HEK293 (cell line): ENCODE data around the gene SLC29A1.

Source experiments
- CTCF ChIP-seq: fragments of 450-650 bp; formaldehyde crosslinking; IDR thresholded peaks from 2 replicates; pipeline ENCODE4 v1.5.1; 2016; ENCODE audit warnings: missing biosample characterization, missing genetic modification characterization
- HOXA7 ChIP-seq: sonication (generic); formaldehyde crosslinking; IDR thresholded peaks from 2 replicates; pipeline ENCODE4 v1.8.1; 2022; ENCODE audit warnings: missing genetic modification reagents, borderline replicate concordance
- INSM2 ChIP-seq: fragments of 450-650 bp; formaldehyde crosslinking; IDR thresholded peaks from 2 replicates; pipeline ENCODE4 v1.5.1; 2016; ENCODE audit warnings: missing biosample characterization, missing genetic modification characterization
- KLF1 ChIP-seq: fragments of 450-650 bp; formaldehyde crosslinking; IDR thresholded peaks from 2 replicates; pipeline ENCODE4 v1.5.1; 2016; ENCODE audit warnings: missing biosample characterization, missing genetic modification characterization
- KLF17 ChIP-seq: fragments of 450-650 bp; formaldehyde crosslinking; IDR thresholded peaks from 2 replicates; pipeline ENCODE4 v1.5.1; 2016; ENCODE audit warnings: missing biosample characterization, missing genetic modification characterization
- KLF8 ChIP-seq: fragments of 450-650 bp; formaldehyde crosslinking; IDR thresholded peaks from 2 replicates; pipeline ENCODE4 v1.5.1; 2016; ENCODE audit warnings: missing biosample characterization, missing genetic modification characterization
- KLF9 ChIP-seq: fragments of 450-650 bp; formaldehyde crosslinking; IDR thresholded peaks from 2 replicates; pipeline ENCODE4 v1.5.1; 2016; ENCODE audit warnings: missing biosample characterization, missing genetic modification characterization, low read depth
- OSR2 ChIP-seq: fragments of 450-650 bp; formaldehyde crosslinking; IDR thresholded peaks from 2 replicates; pipeline ENCODE4 v1.5.1; 2016; ENCODE audit warnings: missing biosample characterization, missing genetic modification characterization
- OVOL3 ChIP-seq: fragments of 450-650 bp; formaldehyde crosslinking; IDR thresholded peaks from 2 replicates; pipeline ENCODE4 v1.5.1; 2016; ENCODE audit warnings: missing biosample characterization, missing genetic modification characterization
- REPIN1 ChIP-seq: fragments of 450-650 bp; formaldehyde crosslinking; IDR thresholded peaks from 2 replicates; pipeline ENCODE4 v1.5.1; 2017; ENCODE audit warnings: missing biosample characterization, missing genetic modification characterization, low read depth
- SCRT2 ChIP-seq: fragments of 450-650 bp; formaldehyde crosslinking; IDR thresholded peaks from 2 replicates; pipeline ENCODE4 v1.5.1; 2016; ENCODE audit warnings: missing biosample characterization, missing genetic modification characterization
- TCF7L2 ChIP-seq: IDR thresholded peaks from 2 replicates; pipeline ENCODE4 v1.6.1; 2011; ENCODE audit warnings: low read depth, mild to moderate bottlenecking, inconsistent platforms, low read length, moderate library complexity, borderline replicate concordance
- WT1 ChIP-seq: fragments of 450-650 bp; formaldehyde crosslinking; IDR thresholded peaks from 2 replicates; pipeline ENCODE4 v1.5.1; 2016; ENCODE audit warnings: missing biosample characterization, missing genetic modification characterization
- YY1 ChIP-seq: fragments of 450-650 bp; formaldehyde crosslinking; IDR thresholded peaks from 2 replicates; pipeline ENCODE4 v1.5.1; 2018; ENCODE audit warnings: missing biosample characterization, missing genetic modification characterization
- ZBTB17 ChIP-seq: fragments of 450-650 bp; formaldehyde crosslinking; IDR thresholded peaks from 2 replicates; pipeline ENCODE4 v1.5.1; 2016; ENCODE audit warnings: missing biosample characterization, missing genetic modification characterization
- ZBTB21 ChIP-seq: fragments of 450-650 bp; formaldehyde crosslinking; IDR thresholded peaks from 2 replicates; pipeline ENCODE4 v1.5.1; 2017; ENCODE audit warnings: missing biosample characterization, missing genetic modification characterization
- ZBTB8A ChIP-seq: fragments of 450-650 bp; formaldehyde crosslinking; IDR thresholded peaks from 2 replicates; pipeline ENCODE4 v1.5.1; 2016; ENCODE audit warnings: missing biosample characterization, missing genetic modification characterization
- ZNF121 ChIP-seq: fragments of 450-650 bp; formaldehyde crosslinking; IDR thresholded peaks from 2 replicates; pipeline ENCODE4 v1.5.1; 2016; ENCODE audit warnings: missing biosample characterization, missing genetic modification characterization
- ZNF133 ChIP-seq: fragments of 450-650 bp; formaldehyde crosslinking; IDR thresholded peaks from 2 replicates; pipeline ENCODE4 v1.5.1; 2016; ENCODE audit warnings: missing biosample characterization, missing genetic modification characterization
- ZNF138 ChIP-seq: fragments of 450-650 bp; formaldehyde crosslinking; IDR thresholded peaks from 2 replicates; pipeline ENCODE4 v1.5.1; 2016; ENCODE audit warnings: missing biosample characterization, missing genetic modification characterization, borderline replicate concordance
- ZNF214 ChIP-seq: fragments of 450-650 bp; formaldehyde crosslinking; IDR thresholded peaks from 2 replicates; pipeline ENCODE4 v1.5.1; 2017; ENCODE audit warnings: missing biosample characterization, mild to moderate bottlenecking, missing genetic modification characterization, borderline replicate concordance
- ZNF23 ChIP-seq: fragments of 450-650 bp; formaldehyde crosslinking; IDR thresholded peaks from 2 replicates; pipeline ENCODE4 v1.5.1; 2016; ENCODE audit warnings: missing biosample characterization, missing genetic modification characterization, borderline replicate concordance
- ZNF274 ChIP-seq, 2 experiments: fragments of 200-500 bp in 1 of 2; fragments of 450-650 bp in 1 of 2; sonication (Bioruptor generic) in 1 of 2; formaldehyde crosslinking in 1 of 2; IDR thresholded peaks; 2 replicates each; pipeline versions ENCODE4 v1.5.1 to v1.6.1; 2014 to 2016; ENCODE audit warnings: borderline replicate concordance in 1 of 2, inconsistent platforms in 1 of 2, low read length in 1 of 2, missing biosample characterization in 1 of 2, missing genetic modification characterization in 1 of 2
- ZNF350 ChIP-seq: fragments of 450-650 bp; formaldehyde crosslinking; IDR thresholded peaks from 2 replicates; pipeline ENCODE4 v1.5.0; 2017; ENCODE audit warnings: missing biosample characterization, mild to moderate bottlenecking, missing genetic modification characterization
- ZNF354C ChIP-seq: fragments of 450-650 bp; formaldehyde crosslinking; IDR thresholded peaks from 2 replicates; pipeline ENCODE4 v1.5.1; 2016; ENCODE audit warnings: missing biosample characterization, missing genetic modification characterization, low read depth, borderline replicate concordance
- ZNF391 ChIP-seq: fragments of 450-650 bp; formaldehyde crosslinking; IDR thresholded peaks from 2 replicates; pipeline ENCODE4 v1.5.1; 2016; ENCODE audit warnings: low read depth, missing biosample characterization, missing genetic modification characterization, borderline replicate concordance
- ZNF404 ChIP-seq: fragments of 450-650 bp; formaldehyde crosslinking; IDR thresholded peaks from 2 replicates; pipeline ENCODE4 v1.5.1; 2017; ENCODE audit warnings: missing biosample characterization, missing genetic modification characterization
- ZNF488 ChIP-seq: fragments of 450-650 bp; formaldehyde crosslinking; IDR thresholded peaks from 2 replicates; pipeline ENCODE4 v1.5.1; 2016; ENCODE audit warnings: missing biosample characterization, missing genetic modification characterization
- ZNF529 ChIP-seq: fragments of 450-650 bp; formaldehyde crosslinking; IDR thresholded peaks from 2 replicates; pipeline ENCODE4 v1.5.1; 2017; ENCODE audit warnings: missing genetic modification characterization, missing biosample characterization; ENCODE audit not compliant: insufficient replicate concordance
- ZNF530 ChIP-seq: fragments of 450-650 bp; formaldehyde crosslinking; IDR thresholded peaks from 2 replicates; pipeline ENCODE4 v1.5.1; 2016; ENCODE audit warnings: low read depth, missing biosample characterization, missing genetic modification characterization
- ZNF624 ChIP-seq: fragments of 450-650 bp; formaldehyde crosslinking; IDR thresholded peaks from 2 replicates; pipeline ENCODE4 v1.5.1; 2017; ENCODE audit warnings: missing biosample characterization, missing genetic modification characterization
- ZNF76 ChIP-seq: fragments of 450-650 bp; formaldehyde crosslinking; IDR thresholded peaks from 2 replicates; pipeline ENCODE4; 2016; ENCODE audit warnings: low read depth, missing biosample characterization, missing genetic modification characterization, borderline replicate concordance
- ZNF785 ChIP-seq: fragments of 450-650 bp; formaldehyde crosslinking; IDR thresholded peaks from 2 replicates; pipeline ENCODE4 v1.5.1; 2016; ENCODE audit warnings: missing biosample characterization, missing genetic modification characterization
- ZNF791 ChIP-seq: fragments of 450-650 bp; formaldehyde crosslinking; IDR thresholded peaks from 2 replicates; pipeline ENCODE4 v1.5.1; 2016; ENCODE audit warnings: missing biosample characterization, missing genetic modification characterization
- ZSCAN23 ChIP-seq: fragments of 450-650 bp; formaldehyde crosslinking; IDR thresholded peaks from 2 replicates; pipeline ENCODE4 v1.5.1; 2016; ENCODE audit warnings: missing biosample characterization, missing genetic modification characterization

Gene SLC29A1

GRCh38 chr6:44246663-44247337 lies 23.4 kb downstream of the SLC29A1 start, which contains the start of gene HSP90AB1 (continued):
- TF ChIP-seq ZNF214 (tag by site-specific recombination) (no peak), ZNF624 (tag by site-specific recombination) (peak; percentile 80; the same call in 1 of the 2 replicates), ZNF529 (tag by site-specific recombination) (no peak), KLF17 (tag by site-specific recombination) (peak; percentile 77), TCF7L2 (no peak; the same call in 1 of the 2 replicates), KLF9 (tag by site-specific recombination) (peak; percentile 9; the same call in 1 of the 2 replicates), ZNF23 (tag by site-specific recombination) (0 out of 2 replicates have a peak, but pooled peaks have one; percentile 39), OVOL3 (tag by site-specific recombination) (0 out of 2 replicates have a peak, but pooled peaks have one; percentile 4), ZNF785 (0 out of 2 replicates have a peak, but pooled peaks have one; percentile 26), KLF8 (tag by site-specific recombination) (peak; percentile 84), REPIN1 (tag by site-specific recombination) (peak; percentile 70; the same call in 1 of the 2 replicates), KLF1 (tag by site-specific recombination) (peak; percentile 52), ZNF530 (tag by site-specific recombination) (0 out of 2 replicates have a peak, but pooled peaks have one; percentile 37), ZBTB21 (peak; percentile 94), ZNF76 (tag by site-specific recombination) (no peak; the same call in none of the 2 replicates), SCRT2 (tag by site-specific recombination) (peak; percentile 8; the same call in 1 of the 2 replicates), ZNF354C (tag by site-specific recombination) (no peak), YY1 (tag by site-specific recombination) (peak; percentile 65), ZBTB17 (tag by site-specific recombination) (peak; percentile 83; the same call in 1 of the 2 replicates), ZNF404 (tag by site-specific recombination) (no peak), ZNF391 (peak; percentile 98), ZSCAN23 (tag by site-specific recombination) (peak; percentile 60), HOXA7 (no peak), CTCF (tag by site-specific recombination) (peak; percentile 31; the same call in 1 of the 2 replicates), ZNF121 (0 out of 2 replicates have a peak, but pooled peaks have one; percentile 5), ZBTB8A (tag by site-specific recombination) (no peak), ZNF350 (tag by site-specific recombination) (no peak), OSR2 (peak; percentile 34; the same call in 1 of the 2 replicates), ZNF274 (IDR thresholded peaks at IDR 0.05; ENCODE audit: low read length) (no peak), ZNF274 (tag by site-specific recombination; IDR thresholded peaks at IDR 0.05; ENCODE audit: borderline replicate concordance) (no peak), ZNF791 (tag by site-specific recombination) (0 out of 2 replicates have a peak, but pooled peaks have one; percentile 34), ZNF488 (tag by site-specific recombination) (0 out of 2 replicates have a peak, but pooled peaks have one; percentile 40), ZNF138 (no peak), ZNF133 (tag by site-specific recombination) (0 out of 2 replicates have a peak, but pooled peaks have one; percentile 35), INSM2 (tag by site-specific recombination) (peak; percentile 72), WT1 (tag by site-specific recombination) (peak; percentile 44; the same call in 1 of the 2 replicates)
